HepG2 (cell line): Measurements from ENCODE around the gene KLF6. TPM values are rescaled to one million over a fixed set of nuclear protein-coding genes. Genes with fewer than 3 reads are reported as not detected.
A peak's percentile ranks its signal among the peaks of the same experiment; 100 is the strongest.

Experiments
- ARHGAP35 ChIP-seq: sonication (generic); formaldehyde crosslinking; IDR thresholded peaks from 2 replicates; pipeline ENCODE4 v1.9.0; 2022; ENCODE audit warnings: mild to moderate bottlenecking, inconsistent platforms, moderate library complexity, missing genetic modification reagents, borderline replicate concordance
- ASH2L ChIP-seq: fragments of 300-600, 200-600 bp; sonication (generic); IDR thresholded peaks from 2 replicates; pipeline ENCODE4 v1.7.0; 2017; ENCODE audit warnings: low read depth, mild to moderate bottlenecking, moderate library complexity, mixed read lengths, low read length; ENCODE audit not compliant: insufficient read length
- CBX2 ChIP-seq, 2 experiments: fragments of 200-600 bp in 1 of 2; sonication (generic); formaldehyde crosslinking in 1 of 2; IDR thresholded peaks; 2 replicates each; pipeline versions ENCODE4 v1.7.0 to v1.8.1; 2018 to 2022; ENCODE audit warnings: low read depth in 2 of 2, low read length in 1 of 2, mild to moderate bottlenecking in 1 of 2, missing genetic modification reagents in 1 of 2
- GATAD2A ChIP-seq: IDR thresholded peaks from 2 replicates; pipeline ENCODE4 v1.6.1; 2016
- HBP1 ChIP-seq: IDR thresholded peaks from 2 replicates; pipeline ENCODE4 v1.6.1; 2016; ENCODE audit warnings: low read depth, control low read depth
- HINFP ChIP-seq: sonication (generic); formaldehyde crosslinking; IDR thresholded peaks from 2 replicates; pipeline ENCODE4 v1.4.0; 2020; ENCODE audit warnings: low read depth, mild to moderate bottlenecking, missing genetic modification reagents
- MBNL3 ChIP-seq: fragments of 250-450 bp; sonication (Bioruptor Pico); conservative IDR thresholded peaks from 2 replicates; pipeline ENCODE4 v1.8.0; 2022; ENCODE audit warnings: mild to moderate bottlenecking, inconsistent platforms
- MXD3 ChIP-seq: IDR thresholded peaks from 2 replicates; pipeline ENCODE4 v1.6.1; 2016; ENCODE audit warnings: mild to moderate bottlenecking, missing biosample characterization, missing genetic modification reagents
- NBN ChIP-seq: fragments of 450-650 bp; conservative IDR thresholded peaks from 2 replicates; pipeline ENCODE4 v1.6.1; 2017
- NFIC ChIP-seq: IDR thresholded peaks from 2 replicates; pipeline ENCODE4 v1.6.1; 2012; ENCODE audit warnings: mild to moderate bottlenecking, low read length, inconsistent platforms
- SALL1 ChIP-seq: sonication (generic); formaldehyde crosslinking; IDR thresholded peaks from 2 replicates; pipeline ENCODE4 v1.8.0; 2022; ENCODE audit warnings: mild to moderate bottlenecking, missing genetic modification reagents
- ZBTB44 ChIP-seq: sonication (generic); formaldehyde crosslinking; IDR thresholded peaks from 2 replicates; pipeline ENCODE4 v1.4.0; 2020; ENCODE audit warnings: missing genetic modification reagents
- ZNF136 ChIP-seq: sonication (generic); formaldehyde crosslinking; IDR thresholded peaks from 2 replicates; pipeline ENCODE4 v1.8.1; 2022; ENCODE audit warnings: low read depth, mild to moderate bottlenecking, moderate library complexity, missing genetic modification reagents
- ZNF510 ChIP-seq: sonication (generic); formaldehyde crosslinking; IDR thresholded peaks from 2 replicates; pipeline ENCODE4 v1.4.0; 2020; ENCODE audit warnings: low read depth, mild to moderate bottlenecking, missing genetic modification reagents
- ZNF513 ChIP-seq: sonication (generic); formaldehyde crosslinking; conservative IDR thresholded peaks from 2 replicates; pipeline ENCODE4 v1.5.0; 2020; ENCODE audit warnings: missing genetic modification reagents
- ZNF850 ChIP-seq: sonication (generic); formaldehyde crosslinking; conservative IDR thresholded peaks from 2 replicates; pipeline ENCODE4 v1.9.0; 2021; ENCODE audit warnings: mild to moderate bottlenecking, missing genetic modification reagents
- ZNF879 ChIP-seq: sonication (generic); formaldehyde crosslinking; IDR thresholded peaks from 2 replicates; pipeline ENCODE4 v1.8.1; 2023; ENCODE audit warnings: missing genetic modification reagents
- polyA plus RNA-seq, 8 experiments: library from polyadenylated mRNA; depleted of rRNA in 3 of 8; stranded (reverse) in 7 of 8; unstranded in 1 of 8; fragments of >200 nt; fragmentation: Illumina TruSeq in 4 of 8; extraction: Trizol in 4 of 8; gene quantifications; 2 replicates each; pipeline versions ENCODE4 v1.2.1 to v1.2.3, GENCODE V29; 2011 to 2016; ENCODE audit warnings: low read depth in 4 of 8, missing spikeins in 1 of 8, mixed read lengths in 1 of 8; ENCODE audit not compliant: insufficient read depth in 1 of 8
- total RNA-seq, 5 experiments: library from RNA; depleted of rRNA; stranded (reverse); fragments of >200 nt; fragmentation: Illumina TruSeq; extraction: Trizol; gene quantifications; 2 replicates each; pipeline ENCODE4 v1.2.3, GENCODE V29; 2016; ENCODE audit warnings: low read depth in 1 of 5

The KLF6 gene
- total and polyA plus RNA-seq, 2 of the 13 experiments (the other 11 are each of a cell fraction or from before 2014, with no cell fraction given) = 27.0 to 71.9 TPM

- TF ChIP-seq NBN = no peak
- 0 out of 2 replicates have a peak, but pooled peaks have one; percentile 49 for TF ChIP-seq NFIC
- no peak for TF ChIP-seq ZNF850 (CRISPR knock-in tag)
- TF ChIP-seq ZNF510 (CRISPR knock-in tag) = no peak
- TF ChIP-seq ZBTB44 (CRISPR knock-in tag) = no peak
- no peak for TF ChIP-seq HINFP (CRISPR knock-in tag)
- no peak for TF ChIP-seq ASH2L
- 0 out of 2 replicates have a peak, but pooled peaks have one; percentile 27 for TF ChIP-seq GATAD2A (CRISPR knock-in tag)
- TF ChIP-seq ZNF879 (CRISPR knock-in tag) = no peak
- no peak for TF ChIP-seq MBNL3 (CRISPR knock-in tag)
- no peak for TF ChIP-seq ZNF136 (CRISPR knock-in tag)
- TF ChIP-seq SALL1 (CRISPR knock-in tag) = peak; percentile 28; the same call in 1 of the 2 replicates
- TF ChIP-seq CBX2 (IDR thresholded peaks at IDR 0.05; ENCODE audit: low read depth, low read length) = no peak
- TF ChIP-seq CBX2 (CRISPR knock-in tag; IDR thresholded peaks at IDR 0.05; ENCODE audit: low read depth) = no peak
- TF ChIP-seq MXD3 (CRISPR knock-in tag) = no peak
- no peak for TF ChIP-seq HBP1 (CRISPR knock-in tag)
- no peak for TF ChIP-seq ZNF513 (CRISPR knock-in tag)
- no peak for TF ChIP-seq ARHGAP35 (CRISPR knock-in tag)
These were observed 34.8 kb downstream of the KLF6 start (continued) for GRCh38 chr10:3750006-3750816.
